ENCODE data around the gene SPAG5.
"Not testable (repeated sequence)": the region's sequence is repeated elsewhere in the genome, so short reads cannot be mapped to it uniquely, and the experiment has no call there.

Gene SPAG5

GRCh38 chr17:28604031-28604430 is 5.2 kb upstream of the SPAG5 start:
- DNase-seq (ENCODE audit: low read depth in 2 of 2) = not testable (repeated sequence)

GRCh38 chr17:28599311-28600184 is 723 bp upstream of the SPAG5 start:
- peak; percentile 46 to 55 for DNase-seq (ENCODE audit: low read depth in 2 of 2)

DNA sequence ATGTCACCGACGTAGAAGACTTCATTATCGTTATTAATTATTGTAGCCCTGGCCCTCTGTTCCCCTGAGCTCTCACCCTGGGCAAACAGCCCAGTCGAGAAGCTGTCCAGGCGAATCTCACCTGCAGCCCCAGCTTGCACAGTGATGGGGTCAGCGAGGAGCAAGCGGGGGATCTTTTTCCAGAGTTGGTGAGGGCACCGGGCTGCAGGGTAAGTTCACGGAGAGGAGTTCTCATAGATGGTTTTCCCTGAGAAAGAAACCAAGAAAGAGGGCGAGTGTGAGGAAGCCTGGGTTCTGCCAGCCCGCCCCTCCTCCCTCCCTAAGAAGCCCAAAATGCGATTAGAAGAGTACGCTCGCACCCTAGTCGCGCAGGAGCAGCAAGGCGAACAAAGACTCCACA is 436 bp downstream of the SPAG5 start:
- no peak for DNase-seq (ENCODE audit: low read depth in 2 of 2)

GRCh38 chr17:28597606-28598383 is 1.0 kb downstream of the SPAG5 start:
- no peak for DNase-seq (ENCODE audit: low read depth in 2 of 2)

DNA sequence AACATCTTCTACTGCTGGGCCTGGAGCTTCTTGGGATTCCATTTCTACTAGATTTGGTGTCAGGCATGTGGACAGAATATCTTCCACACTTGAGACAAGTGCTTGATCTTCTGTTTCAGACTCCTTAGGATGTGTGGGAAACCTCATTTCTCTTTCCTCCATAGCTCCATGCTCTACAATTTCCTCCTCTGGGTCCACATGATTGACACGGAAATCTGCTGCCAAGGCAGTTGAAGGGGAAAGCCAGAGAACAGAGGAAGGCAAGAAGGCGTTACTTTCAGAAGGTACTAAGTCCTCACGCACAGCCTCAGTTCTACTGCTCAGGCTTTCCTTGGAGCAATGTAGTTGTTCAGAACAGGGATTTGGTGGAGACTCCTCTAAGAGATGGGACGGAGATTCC is 6.6 kb downstream of the SPAG5 start:
- DNase-seq (ENCODE audit: low read depth in 2 of 2) = no peak

DNA sequence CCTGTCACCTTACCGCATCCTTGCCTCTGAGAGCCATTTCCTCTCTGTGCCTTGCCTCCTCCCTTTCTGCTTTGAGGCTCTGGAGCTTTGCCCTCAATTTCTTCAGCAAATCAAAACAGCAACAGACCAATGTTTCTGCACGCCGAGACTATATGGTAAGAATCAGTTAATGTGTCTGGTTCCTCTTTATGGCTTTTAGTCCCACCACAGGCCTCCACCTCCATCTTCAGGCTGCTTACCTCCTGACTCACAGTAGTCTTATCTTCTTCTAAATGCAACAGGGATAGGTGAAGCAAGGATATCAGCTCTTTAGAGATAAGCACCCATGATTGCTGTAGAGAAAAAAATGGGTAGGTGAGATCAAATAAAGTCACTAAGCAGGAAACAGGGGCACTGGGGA is 13.0 kb downstream of the SPAG5 start:
- DNase-seq (ENCODE audit: low read depth in 2 of 2) = no peak

DNA sequence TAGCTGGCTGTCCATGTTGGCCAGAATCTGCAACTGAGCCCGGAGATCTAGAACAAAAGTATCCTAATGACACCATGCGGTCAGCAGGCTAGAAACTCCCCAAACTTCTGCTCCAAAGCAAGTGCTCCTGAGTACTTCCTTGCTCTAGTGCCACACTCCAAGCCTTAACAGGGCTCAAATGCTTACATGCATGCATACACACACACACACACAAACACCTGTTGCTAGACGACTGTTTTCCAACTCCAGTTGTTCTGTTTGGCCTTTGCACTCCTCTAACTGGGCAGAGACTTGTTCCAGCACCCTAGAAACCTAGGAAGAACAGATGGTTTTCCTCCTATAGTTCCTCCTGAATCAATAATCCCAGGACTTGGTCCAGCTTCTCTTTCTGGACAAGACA is 14.4 kb downstream of the SPAG5 start:
- DNase-seq (ENCODE audit: low read depth in 2 of 2) = no peak

DNA sequence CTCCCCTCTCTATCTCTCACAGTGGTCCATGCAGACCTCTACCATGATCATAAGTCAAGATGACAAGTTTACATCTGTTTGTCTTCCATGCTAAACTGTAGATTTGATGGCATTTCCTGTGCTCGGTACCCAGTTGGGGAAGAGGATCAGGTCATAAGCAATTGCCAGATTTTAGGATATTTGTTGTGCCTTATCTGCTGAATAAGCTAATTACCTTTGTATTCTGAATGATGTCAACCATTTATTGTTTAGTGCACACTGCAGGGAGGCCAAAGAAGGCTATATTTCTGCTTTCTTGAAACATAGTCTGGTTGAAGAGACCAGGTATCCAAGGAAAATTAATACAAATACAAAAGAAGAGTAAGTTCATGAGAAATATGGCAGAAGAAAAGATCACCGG is 16.3 kb downstream of the SPAG5 start:
- DNase-seq (ENCODE audit: low read depth in 2 of 2) = no peak

DNA sequence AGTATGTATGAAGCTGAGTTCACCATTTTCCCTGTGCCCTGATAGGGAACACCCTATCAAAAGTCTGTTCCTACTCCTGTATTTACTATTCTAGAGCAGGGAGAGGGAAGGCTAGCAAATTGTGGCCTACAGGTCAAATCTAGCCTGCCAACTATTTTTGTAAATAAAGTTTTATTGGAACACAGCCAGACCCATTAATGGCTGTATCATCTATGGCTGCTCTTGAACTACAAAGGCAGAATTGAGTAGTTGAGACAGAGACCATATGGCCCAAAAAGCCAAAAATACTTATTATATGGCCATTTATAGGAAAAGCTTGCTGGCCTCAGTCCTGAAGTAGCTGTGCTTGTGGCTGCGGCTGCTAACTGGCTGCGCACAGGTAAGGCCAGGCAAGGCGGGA is 17.9 kb downstream of the SPAG5 start:
- no peak for DNase-seq (ENCODE audit: low read depth in 2 of 2)

- DNase-seq (ENCODE audit: low read depth in 2 of 2) = no peak
Observed at GRCh38 chr17:28579526-28579925, 19.3 kb downstream of the SPAG5 start.

DNA sequence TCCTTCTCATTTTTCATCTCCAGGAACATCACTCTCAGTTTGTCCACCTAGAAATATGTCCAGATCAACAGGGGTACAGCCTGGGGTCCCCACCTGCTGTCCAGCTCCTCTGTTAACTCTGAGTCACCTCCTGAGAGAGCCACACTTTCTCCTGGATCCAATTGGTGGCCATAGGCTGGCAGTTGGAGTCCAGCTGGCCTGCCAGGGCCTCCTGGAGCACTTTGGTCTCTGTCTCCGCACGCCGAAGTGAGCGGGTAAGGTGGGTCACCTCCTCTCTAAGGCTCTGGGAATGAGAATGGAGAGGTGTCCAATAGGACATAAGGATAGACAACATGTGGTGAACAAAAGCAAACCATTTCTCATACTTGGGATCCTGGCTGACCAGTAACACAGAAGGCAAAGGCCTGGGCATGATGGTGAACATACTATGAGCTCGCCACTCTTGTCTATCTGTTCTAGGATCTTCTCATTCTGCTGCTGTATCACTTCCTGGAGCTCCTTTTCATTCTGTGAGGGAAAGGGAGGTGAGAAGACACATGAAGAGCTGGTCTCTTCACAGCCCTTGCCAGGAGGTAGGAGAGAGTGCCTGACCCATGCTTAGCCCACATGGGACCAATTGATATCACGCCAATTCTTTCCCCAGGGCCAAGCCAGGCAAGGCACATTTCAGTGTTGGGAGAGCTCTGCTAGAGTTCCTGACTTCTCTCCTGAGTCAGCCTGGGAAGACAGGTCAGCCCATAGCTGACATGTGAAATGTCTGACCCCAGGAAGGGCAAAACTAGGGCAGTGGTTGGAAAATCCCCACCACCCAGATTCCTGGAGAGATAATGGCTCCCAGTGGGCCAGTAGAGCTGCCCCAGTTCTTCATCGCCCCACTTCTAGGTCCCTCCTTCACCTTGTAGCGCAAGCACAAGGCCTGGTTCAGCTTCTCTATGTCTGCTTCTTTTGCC is 20.3 kb downstream of the SPAG5 start:
- no peak for DNase-seq (ENCODE audit: low read depth in 2 of 2)

GRCh38 chr17:28577466-28577824 is 21.4 kb downstream of the SPAG5 start:
- DNase-seq (ENCODE audit: low read depth in 2 of 2) = no peak

- peak; percentile 97 to 100 for DNase-seq (ENCODE audit: low read depth in 2 of 2)
Observed at GRCh38 chr17:28576758-28577465, 21.9 kb downstream of the SPAG5 start, which contains the start of gene ALDOC. TSS of gene ALDOC (minus strand) at chr17:28576895. CDS start at chr17:28575532, 1,363 bp downstream.

GRCh38 chr17:28576016-28576415 is 22.8 kb downstream of the SPAG5 start:
- not testable (repeated sequence) for DNase-seq (ENCODE audit: low read depth in 2 of 2)

DNA sequence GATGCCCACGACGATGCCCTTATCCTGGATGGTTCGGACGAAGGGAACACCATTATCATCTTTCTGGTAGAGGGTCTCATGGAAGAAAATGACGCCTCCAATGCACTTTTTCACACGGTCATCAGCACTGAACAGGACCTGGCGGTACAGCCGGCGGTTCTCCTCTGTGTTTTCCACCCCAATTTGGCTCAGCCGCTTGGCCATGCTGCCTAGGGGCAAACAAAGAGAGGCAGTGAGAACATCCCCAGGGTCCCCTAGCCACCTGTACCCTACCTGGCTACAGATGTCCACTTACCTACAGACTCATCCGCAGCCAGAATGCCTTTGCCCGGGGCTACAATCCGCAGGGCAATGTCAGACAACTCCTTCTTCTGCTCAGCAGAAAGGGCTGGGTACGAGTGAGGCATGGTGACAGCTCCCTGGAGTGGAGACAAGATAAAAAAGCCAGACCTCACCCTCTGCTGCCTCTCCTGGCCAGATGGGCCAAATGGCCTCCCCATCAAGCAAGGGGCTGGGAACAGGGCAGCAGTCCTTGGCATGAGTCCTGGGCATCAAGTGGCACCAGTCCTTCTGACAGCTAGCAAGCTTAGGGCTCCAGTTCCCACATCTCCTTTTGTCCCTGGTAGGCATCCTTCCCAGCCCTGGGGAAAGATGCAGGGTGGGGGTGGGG is 23.6 kb downstream of the SPAG5 start:
- DNase-seq (ENCODE audit: low read depth in 2 of 2) = no peak

DNA sequence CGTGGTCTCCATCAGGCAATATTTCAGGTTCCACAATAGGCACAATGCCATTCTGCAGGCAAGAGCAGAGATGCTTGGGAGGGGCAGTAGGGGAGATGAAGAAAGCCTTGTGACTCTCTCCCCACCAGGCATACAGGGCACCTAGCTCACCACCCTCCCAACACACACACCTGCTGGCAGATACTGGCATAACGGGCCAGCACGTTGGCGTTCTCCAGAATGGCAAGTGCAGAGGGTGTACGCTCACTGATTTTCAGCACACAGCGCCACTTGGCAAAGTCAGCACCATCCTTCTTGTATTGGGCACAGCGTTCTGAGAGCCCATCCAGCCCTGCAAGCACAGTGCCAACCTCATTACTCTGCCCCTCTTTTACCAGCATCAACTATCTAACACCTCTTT is 24.3 kb downstream of the SPAG5 start:
- no peak for DNase-seq (ENCODE audit: low read depth in 2 of 2)

DNA sequence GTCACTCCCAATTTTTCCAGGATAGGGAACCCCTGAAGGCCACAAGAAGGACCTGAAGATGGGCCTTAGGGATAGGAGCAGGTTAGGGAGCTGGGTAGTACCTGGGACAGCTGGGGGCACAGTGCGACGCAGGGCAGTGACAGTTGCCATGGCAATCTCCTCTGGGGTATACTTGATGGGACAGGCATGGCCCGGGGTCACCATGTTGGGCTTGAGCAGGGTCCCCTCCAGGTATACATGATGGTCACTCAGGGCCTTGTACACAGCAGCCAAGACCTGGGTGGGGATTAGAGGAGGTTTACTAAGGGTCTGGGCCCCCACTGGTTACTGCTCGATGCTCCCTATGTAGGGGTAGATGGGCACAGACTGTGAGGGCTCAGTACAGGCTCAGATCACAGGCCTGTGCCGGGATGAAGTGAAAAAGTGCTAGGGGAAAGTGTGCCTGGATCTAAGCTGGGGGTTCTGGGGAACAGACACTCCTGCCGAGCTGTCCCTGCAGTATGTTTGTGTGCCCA is 24.8 kb downstream of the SPAG5 start:
- no peak for DNase-seq (ENCODE audit: low read depth in 2 of 2)

DNA sequence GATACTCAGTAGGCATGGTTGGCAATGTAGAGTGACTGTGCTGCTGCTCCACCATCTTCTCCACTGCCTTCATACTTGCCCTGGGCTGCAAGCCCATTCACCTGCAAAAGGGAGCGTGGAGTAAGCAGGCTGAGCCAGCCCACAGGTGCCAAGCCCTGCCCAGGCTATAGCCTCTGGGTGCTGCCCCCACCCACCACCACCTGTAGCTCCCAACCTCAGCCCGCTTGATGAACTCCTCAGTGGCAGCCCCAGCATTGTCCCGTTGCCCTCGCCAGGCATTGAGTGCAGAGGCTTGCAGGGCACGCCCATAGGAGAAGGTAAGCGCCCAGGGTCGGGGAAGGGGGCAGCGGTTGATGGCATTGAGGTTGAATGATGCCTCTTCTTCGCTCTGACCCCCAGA is 25.3 kb downstream of the SPAG5 start:
- DNase-seq (ENCODE audit: low read depth in 2 of 2) = no peak

GRCh38 chr17:28573040-28573380 is 25.8 kb downstream of the SPAG5 start:
- DNase-seq (ENCODE audit: low read depth in 2 of 2) = no peak

DNA sequence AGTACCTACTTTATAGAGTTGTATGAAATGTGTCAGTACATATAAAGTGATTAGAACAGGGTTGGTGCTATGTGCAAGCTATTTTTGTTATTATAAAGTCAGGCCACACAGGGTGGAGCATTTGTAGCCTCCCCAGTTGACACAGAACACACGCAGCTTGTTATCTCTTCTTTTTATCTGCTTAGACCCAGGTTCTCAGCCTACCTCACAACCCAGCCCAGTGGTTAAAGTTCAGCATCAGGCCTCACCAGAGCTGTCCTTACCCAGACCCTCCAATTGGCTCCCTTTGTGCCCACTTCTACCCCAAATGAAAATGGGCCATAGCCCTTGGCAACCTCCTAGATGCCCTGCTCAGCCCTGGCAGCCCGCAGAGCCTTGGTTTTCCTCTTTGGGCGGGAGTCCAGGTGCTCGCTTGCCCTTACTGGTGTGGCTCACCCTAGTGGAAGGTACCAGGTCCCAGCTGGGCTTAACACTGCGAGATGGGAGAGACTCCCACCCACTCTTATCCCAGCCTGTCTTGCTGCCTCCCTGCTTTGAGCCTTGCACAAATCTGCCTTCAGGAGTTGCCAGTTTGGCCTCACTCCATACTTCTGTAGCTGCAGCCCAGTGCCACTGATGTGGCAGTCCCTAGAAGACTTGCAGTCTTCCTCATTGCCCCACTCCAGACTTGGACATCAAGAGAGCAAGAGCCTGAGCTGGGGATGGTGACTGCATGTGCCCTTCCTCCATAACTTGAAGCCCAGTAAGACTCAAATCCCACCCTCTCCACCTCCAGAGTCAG is 26.4 kb downstream of the SPAG5 start:
- DNase-seq (ENCODE audit: low read depth in 2 of 2) = no peak
